Right cardiac atrium (tissue), 5 donors: ENCODE data around the gene KRTAP1-4. TPM values are rescaled to one million over a fixed set of nuclear protein-coding genes. Genes with fewer than 3 reads are reported as not detected.

Experiments
- ATAC-seq, 2 donors: fragments of 200-7000 bp; cut with Tn5 transposase; one replicate each; pipeline versions ENCODE4 v1.8.0 to v1.9.1; 2020; ENCODE audit warnings: moderate library complexity in 2 of 2, mild to moderate bottlenecking in 1 of 2
- DNase-seq, 3 donors: peaks; one replicate each; pipeline ENCODE4 v3.0.0-alpha.2; 2020
- H3K27ac ChIP-seq: one replicate; pipeline ENCODE4 v1.5.1; 2013; ENCODE audit warnings: mild to moderate bottlenecking, low read length, control low read depth, moderate library complexity
- H3K27me3 ChIP-seq: one replicate; pipeline ENCODE4 v1.6.1; 2013; ENCODE audit not compliant: control insufficient read depth, insufficient read depth
- H3K4me1 ChIP-seq: one replicate; pipeline ENCODE4 v1.6.1; 2013; ENCODE audit warnings: low read length; ENCODE audit not compliant: control insufficient read depth, insufficient read depth
- H3K4me3 ChIP-seq: one replicate; pipeline ENCODE4 v1.5.1; 2013; ENCODE audit warnings: low read length, control low read depth
- H3K9me3 ChIP-seq: one replicate; pipeline ENCODE4 v1.6.1; 2013; ENCODE audit warnings: low read length; ENCODE audit not compliant: control insufficient read depth
- WGBS: extraction: QIAGEN DNeasy Blood & Tissue Kit; methylation state at CpG from one replicate; pipeline ENCODE4 v1.1.7; 2013; 5-methylcytosine and 5-hydroxymethylcytosine counted together
- intact Hi-C, 4 donors: fragments of 100-400 bp; cut with DNase I; formaldehyde crosslinking; loops; one replicate each; pipeline versions ENCODE4 v1.11.0 to v1.14.0; 2022 to 2023
- polyA plus RNA-seq: library from polyadenylated mRNA; stranded (reverse); fragments of 200-250 nt; gene quantifications from one replicate; pipeline ENCODE4 v1.2.3, GENCODE V29; 2013
- total RNA-seq, 4 donors: library from RNA; stranded (reverse); fragmentation: NEBNext Ultra II Directional; extraction: Animal tissue kit (Norgen Biotek cat#: 25700); gene quantifications; one replicate each; pipeline ENCODE4 v1.2.1, GENCODE V29; 2021
- donor health status: healthy with polysubstance abuse.
- donor health status: DM: no; HTN: yes; CAD: no.
- donor health status: DM: no; HTN: no; CAD: no.
- donor health status: DM: no; HTN: yes; CAD: no; lungs with severe emphysema.
- donor health status: DM: yes; HTN: yes; CAD: no.

Gene KRTAP1-4
- total and polyA plus RNA-seq, 5 donors: not detected

DNA sequence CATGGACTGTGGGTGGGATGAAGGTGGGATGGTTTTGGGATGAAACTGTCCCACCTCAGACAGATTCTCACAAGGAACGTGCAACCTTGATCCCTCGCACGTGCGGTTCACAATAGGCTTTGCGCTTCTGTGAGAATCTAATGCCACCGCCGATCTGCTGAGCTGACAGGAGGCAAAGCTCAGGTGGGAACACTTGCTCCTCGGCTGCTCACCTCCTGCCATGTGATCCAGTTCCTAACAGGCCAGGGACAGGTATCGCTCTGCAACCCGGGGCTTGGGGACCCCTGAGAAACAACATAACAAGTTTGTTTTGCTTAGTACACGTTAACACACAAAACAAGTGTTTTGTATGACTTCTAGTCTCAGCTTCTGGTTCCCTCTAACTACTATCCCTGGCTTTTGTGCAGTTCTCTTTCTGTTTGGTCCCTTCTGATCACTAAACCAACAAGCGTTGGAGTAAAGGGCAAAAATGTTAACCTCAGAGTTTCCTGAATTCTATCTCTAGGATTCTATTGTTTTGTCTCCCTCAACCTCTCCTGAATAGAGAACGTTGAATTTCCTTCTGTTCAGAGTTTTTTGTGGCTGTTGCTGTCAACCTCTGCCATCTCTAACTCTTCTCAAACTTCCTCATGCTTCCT lies 13.3 kb downstream of the KRTAP1-4 start:
- DNase-seq (no peak), ATAC-seq (no peak)
- H3K4me3 ChIP-seq: no peak overlapping the region
- no peaks in the 10 kb centered on the region for H3K4me1 ChIP-seq
- H3K27ac ChIP-seq: no peak overlapping the region
- intact Hi-C loops: no loop called here
- 78% methylated on average over 13 of the region's 13 CpGs for WGBS
- no peaks in the 10 kb centered on the region for H3K27me3 ChIP-seq
- H3K9me3 ChIP-seq: no peaks in the 10 kb centered on the region

DNA sequence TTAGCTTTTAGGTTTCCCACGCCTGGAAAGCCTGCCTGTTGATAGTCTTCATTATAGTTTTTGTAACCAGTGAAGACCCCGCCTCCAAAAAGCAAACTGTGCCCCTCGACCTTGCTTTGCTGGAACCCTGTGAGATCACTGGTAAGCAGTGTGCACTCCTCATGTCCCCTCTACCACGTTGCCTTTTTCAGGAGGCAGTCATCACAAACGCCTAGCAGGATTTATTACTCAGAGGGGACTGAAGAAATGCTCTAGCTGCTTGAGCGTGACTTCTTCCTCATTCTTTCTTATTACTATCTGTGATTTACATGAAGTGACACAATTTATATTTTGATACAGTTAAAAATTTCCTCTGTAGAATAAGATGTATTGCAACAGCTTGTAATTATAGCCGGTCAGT lies 14.5 kb downstream of the KRTAP1-4 start:
- DNase-seq (no peak), ATAC-seq (no peak)
- H3K27ac ChIP-seq: no peak overlapping the region
- no peaks in the 10 kb centered on the region for H3K4me1 ChIP-seq
- intact Hi-C loops: no loop called here
- 64% methylated on average over 7 of the region's 7 CpGs for WGBS
- H3K9me3 ChIP-seq: no peaks in the 10 kb centered on the region
- no peak overlapping the region for H3K4me3 ChIP-seq
- no peaks in the 10 kb centered on the region for H3K27me3 ChIP-seq

DNA sequence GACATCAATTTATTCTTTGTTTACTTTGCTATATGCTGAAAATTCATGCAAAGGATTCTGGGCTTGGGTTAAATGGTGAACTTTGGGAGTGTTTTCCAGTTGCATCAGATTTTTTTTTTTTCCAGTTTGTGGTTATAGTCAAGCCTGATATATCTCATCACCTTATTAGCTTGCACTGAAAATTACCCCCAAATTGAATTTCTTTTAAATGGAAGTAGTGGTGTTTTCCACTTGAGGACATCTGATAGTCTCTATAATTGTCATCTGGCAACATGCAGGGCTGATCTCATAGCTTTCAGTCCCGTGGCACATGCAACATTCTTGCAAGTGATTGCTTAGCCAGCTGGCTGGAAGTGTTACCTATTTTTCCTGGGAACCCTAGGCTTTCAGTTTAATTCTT lies 16.4 kb downstream of the KRTAP1-4 start:
- intact Hi-C loops: no loop called here

DNA sequence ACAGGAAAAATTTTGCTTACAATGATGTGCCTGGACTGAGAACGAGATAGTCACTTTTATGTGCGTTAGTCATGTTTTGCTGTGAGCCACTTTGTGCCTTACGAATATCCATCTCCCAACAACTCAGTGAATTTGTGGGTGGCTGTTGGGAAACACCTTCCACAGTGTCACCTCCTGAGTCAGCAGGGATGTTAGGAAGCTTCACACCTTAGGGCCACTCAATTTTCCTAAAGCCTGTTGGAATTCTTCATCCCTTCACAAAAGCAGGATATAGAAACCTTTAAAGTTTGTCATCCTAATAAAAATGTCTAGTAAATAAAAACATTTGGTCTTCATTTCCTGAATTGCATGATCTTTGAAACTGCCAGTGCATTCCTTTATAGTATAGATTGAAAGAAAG lies 16.8 kb downstream of the KRTAP1-4 start:
- H3K27me3 ChIP-seq: no peaks in the 10 kb centered on the region
- intact Hi-C loops: no loop called here
- ATAC-seq: no peak
- H3K9me3 ChIP-seq: no peaks in the 10 kb centered on the region
- H3K4me3 ChIP-seq: no peak overlapping the region
- 79% methylated on average over 3 of the region's 3 CpGs for WGBS
- no peak for DNase-seq
- H3K4me1 ChIP-seq: no peaks in the 10 kb centered on the region
- H3K27ac ChIP-seq: no peak overlapping the region

More for the DNA sequence above, 16.4 kb downstream of the KRTAP1-4 start:
- Histone ChIP-seq H3K4me1 (no peaks in the 10 kb centered on the region), H3K27ac (no peak overlapping the region), H3K9me3 (no peaks in the 10 kb centered on the region), H3K27me3 (no peaks in the 10 kb centered on the region), H3K4me3 (no peak overlapping the region)
- DNase-seq (no peak), ATAC-seq (no peak)
- WGBS: 15% methylated on average over 1 of the region's 1 CpG

DNA sequence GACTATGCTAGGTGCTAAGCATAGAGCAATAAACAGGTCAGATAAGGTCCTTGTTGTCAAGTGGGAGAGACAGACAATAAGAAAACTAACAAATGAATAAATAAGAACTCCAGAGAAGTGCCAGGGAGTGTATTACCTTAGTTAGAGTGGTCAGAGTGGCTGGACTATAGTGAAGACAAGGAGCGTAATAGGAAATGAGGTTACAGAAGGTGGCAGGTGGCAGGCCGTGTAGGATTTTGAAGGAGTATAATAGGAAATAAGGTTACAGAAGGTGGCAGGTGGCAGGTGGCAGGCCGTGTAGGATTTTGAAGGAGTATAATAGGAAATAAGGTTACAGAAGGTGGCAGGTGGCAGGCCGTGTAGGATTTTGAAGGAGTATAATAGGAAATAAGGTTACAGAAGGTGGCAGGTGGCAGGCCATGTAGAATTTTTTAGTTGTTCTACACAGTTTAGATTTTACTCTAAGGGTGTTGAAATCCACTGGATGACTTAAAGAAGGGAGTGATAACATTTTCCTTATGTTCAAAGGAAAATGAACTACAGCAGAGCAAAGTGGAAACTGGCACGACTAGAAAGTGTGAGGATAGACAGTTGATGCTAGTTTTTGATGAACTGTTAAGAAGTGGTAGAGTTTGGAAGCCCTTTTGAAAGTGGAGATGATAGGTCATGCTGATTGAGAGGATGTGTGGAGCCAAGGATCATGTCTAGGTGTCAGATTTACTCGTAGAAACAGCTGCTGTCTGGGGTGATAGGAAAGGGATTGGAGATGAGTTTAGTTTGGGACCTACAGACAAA lies 17.5 kb downstream of the KRTAP1-4 start:
- DNase-seq: no peak
- Histone ChIP-seq H3K9me3 (no peaks in the 10 kb centered on the region), H3K27ac (no peak overlapping the region), H3K4me3 (no peak overlapping the region), H3K4me1 (no peaks in the 10 kb centered on the region), H3K27me3 (no peaks in the 10 kb centered on the region)
- ATAC-seq: no peak
- WGBS: 59% methylated on average over 6 of the region's 6 CpGs
- intact Hi-C loops: no loop called here

DNA sequence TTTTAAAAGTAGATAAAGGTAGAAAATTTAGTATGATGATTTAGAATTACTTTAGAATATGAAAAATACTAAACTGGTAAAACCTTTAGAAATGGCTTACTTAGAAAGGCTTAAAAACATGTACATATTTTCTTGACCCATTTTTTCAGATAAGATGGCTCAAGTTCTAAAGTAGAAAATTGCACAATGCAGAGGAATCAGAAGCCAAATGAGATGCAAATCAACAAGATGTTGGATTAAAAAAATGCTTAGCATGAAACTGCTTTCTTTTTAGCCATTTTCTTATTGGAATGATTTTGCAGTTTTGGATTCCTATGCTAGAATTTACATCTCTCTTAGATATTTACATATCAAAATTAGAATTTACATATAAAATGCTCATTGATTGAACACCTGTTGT lies 19.6 kb downstream of the KRTAP1-4 start:
- Histone ChIP-seq H3K27me3 (no peaks in the 10 kb centered on the region), H3K27ac (no peak overlapping the region), H3K9me3 (no peaks in the 10 kb centered on the region), H3K4me3 (no peak overlapping the region), H3K4me1 (no peaks in the 10 kb centered on the region)
- intact Hi-C loops: no loop called here
- DNase-seq: no peak
- no peak for ATAC-seq

DNA sequence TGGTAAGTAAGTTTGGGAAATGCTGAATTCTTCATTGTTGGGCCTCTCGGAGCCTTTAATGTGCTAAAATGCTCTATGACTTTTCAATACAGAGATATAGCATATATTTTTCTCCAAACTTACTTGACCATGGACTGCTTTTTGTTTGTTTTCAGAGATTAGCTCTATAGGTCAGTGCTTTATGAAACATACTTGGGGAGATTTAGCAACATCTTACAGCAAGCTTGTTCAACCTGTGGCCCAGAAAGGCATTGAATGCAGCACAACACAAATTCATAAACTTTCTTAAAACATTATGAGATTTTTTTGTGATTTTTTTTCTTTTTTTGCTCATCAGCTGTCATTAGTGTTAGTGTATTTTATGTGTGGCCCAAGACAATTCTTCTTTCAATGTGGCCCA lies 20.1 kb downstream of the KRTAP1-4 start:
- intact Hi-C loops: no loop called here
- no peak for ATAC-seq

DNA sequence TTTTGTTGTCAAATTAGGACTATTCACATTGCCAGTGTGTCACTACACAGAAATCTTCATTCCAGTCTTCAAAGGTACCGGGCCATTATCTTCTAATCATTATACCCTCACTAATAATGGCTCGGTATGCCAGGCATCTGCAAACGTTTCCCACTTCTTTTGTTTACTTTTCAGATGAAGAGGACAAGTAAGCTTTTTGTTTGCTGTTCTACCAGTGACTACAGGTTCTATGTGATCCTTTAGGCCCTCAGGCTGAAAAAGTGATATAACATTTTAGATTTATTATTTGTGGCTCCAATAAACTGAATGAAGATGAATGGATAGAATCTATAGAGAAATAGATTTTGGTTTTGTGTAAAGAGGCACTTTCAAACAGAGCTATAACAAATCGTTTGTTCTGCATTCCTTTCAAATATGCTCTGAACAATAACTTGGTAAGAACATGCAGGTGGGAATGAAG lies 20.7 kb downstream of the KRTAP1-4 start:
- intact Hi-C loops: no loop called here
- H3K4me3 ChIP-seq: no peak overlapping the region
- no peak for ATAC-seq
- no peaks in the 10 kb centered on the region for H3K4me1 ChIP-seq
- H3K27ac ChIP-seq: no peak overlapping the region
- DNase-seq: no peak
- H3K9me3 ChIP-seq: no peaks in the 10 kb centered on the region
- H3K27me3 ChIP-seq: no peaks in the 10 kb centered on the region
- WGBS: 47% methylated on average over 4 of the region's 4 CpGs

More for the DNA sequence above, 20.1 kb downstream of the KRTAP1-4 start:
- Histone ChIP-seq H3K9me3 (no peaks in the 10 kb centered on the region), H3K27ac (no peak overlapping the region), H3K27me3 (no peaks in the 10 kb centered on the region), H3K4me3 (no peak overlapping the region), H3K4me1 (no peaks in the 10 kb centered on the region)
- WGBS: 78% methylated on average over 1 of the region's 1 CpG
- DNase-seq: no peak

DNA sequence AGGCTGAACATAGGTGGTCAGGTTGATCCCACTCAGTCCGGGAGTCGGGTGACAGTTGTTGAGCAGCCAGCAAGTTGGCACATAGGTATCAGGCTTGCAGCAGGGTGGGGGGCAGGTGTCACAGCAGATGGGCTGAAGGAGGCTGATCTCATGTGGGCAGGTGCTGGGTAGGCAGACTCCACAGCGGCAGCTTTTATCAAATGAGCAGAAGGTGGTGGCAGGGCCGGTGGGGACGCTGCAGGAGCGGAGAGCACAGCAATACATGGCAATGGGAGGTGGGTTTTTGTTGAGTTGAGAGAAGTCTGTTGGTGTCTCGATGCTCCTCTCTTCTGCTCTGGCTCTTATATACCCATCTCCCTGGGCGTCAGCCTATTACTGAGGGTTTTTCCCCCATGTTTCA lies 21.2 kb downstream of the KRTAP1-4 start, which contains the start of gene KRTAP3-1:
Gene KRTAP3-1, minus strand, starts transcription at position 318 of the 400 bp plus-strand sequence. Its CDS starts 54 bp downstream, at position 264.
- no peak within 1 kb of the TSS for H3K27ac ChIP-seq
- 79% methylated on average over 8 of the region's 8 CpGs for whole genome bisulfite sequencing
- H3K4me3 ChIP-seq: no peak within 1 kb of the TSS
- DNase-seq (no peak), ATAC-seq (no peak)
- no peaks in the 10 kb centered on the region for H3K4me1 ChIP-seq
- intact Hi-C loops: no loop called here
- H3K27me3 ChIP-seq: no peaks in the 10 kb centered on the region
- H3K9me3 ChIP-seq: no peaks in the 10 kb centered on the region

DNA sequence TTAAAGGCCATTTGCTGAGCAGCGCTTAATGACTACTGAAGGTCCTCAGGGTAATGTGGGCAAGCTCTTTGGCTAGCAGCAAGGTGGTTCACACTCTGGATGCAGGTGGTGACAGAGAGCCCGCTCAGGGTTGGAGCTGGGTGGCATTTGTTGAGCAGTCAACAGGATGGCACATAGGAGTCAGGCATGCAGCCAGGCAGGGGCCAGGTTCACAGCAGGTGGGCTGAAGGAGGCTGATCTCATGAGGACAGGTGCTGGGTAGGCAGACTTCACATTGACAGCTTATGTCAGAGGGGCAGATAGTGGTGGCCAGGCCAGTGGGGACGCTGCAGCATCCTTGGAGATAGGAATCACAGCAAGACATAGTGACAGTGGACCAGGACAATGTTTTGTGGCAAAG lies 25.6 kb downstream of the KRTAP1-4 start:
- Histone ChIP-seq H3K4me3 (no peak overlapping the region), H3K4me1 (no peaks in the 10 kb centered on the region), H3K27ac (no peak overlapping the region), H3K27me3 (no peaks in the 10 kb centered on the region), H3K9me3 (no peaks in the 10 kb centered on the region)
- WGBS: 85% methylated on average over 3 of the region's 3 CpGs
- DNase-seq (peak in 1 of 3 donors; percentile 27), ATAC-seq (no peak)
- intact Hi-C loops: no loop called here

DNA sequence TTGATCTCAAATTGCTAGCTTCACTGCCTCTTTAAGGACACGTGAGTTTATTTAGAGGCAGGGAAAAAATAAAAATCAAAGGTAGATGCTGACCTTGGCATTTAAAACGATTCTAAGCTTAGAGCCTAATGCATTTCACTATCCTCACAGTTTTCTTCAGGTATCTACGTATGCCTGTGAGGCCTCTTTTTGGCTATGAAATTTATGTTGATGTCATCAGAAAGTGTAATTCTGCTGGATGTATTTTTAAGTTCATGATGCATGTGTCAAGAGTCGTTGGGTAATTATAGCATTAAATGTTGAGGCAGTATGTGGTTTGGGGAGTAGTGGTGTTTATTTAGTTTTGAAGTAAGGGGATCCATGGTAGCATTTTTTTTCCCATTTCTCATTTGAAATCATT lies 26.1 kb downstream of the KRTAP1-4 start:
- ATAC-seq: no peak

More for the DNA sequence above, 26.1 kb downstream of the KRTAP1-4 start:
- no peaks in the 10 kb centered on the region for H3K9me3 ChIP-seq
- DNase-seq: no peak
- H3K27ac ChIP-seq: no peak overlapping the region
- 61% methylated on average over 4 of the region's 4 CpGs for WGBS
- no peaks in the 10 kb centered on the region for H3K27me3 ChIP-seq
- H3K4me3 ChIP-seq: no peak overlapping the region
- intact Hi-C loops: no loop called here
- H3K4me1 ChIP-seq: no peaks in the 10 kb centered on the region
